TTC549 (cell line): Measurements from ENCODE around the gene C19orf38.
"Not testable (repeated sequence)": the region's sequence is repeated elsewhere in the genome, so short reads cannot be mapped to it uniquely, and the experiment has no call there.

Experiments
- FAIRE-seq: peaks from 2 replicates; lab custom pipeline; 2012; peaks lifted over from hg19 to GRCh38; lab: Jason Lieb, UNC

C19orf38 gene

GRCh38 chr19:10852098-10852800, 4.0 kb downstream of the C19orf38 start:
- no peak for FAIRE-seq

GRCh38 chr19:10852941-10853340, 4.7 kb downstream of the C19orf38 start:
- FAIRE-seq, result no peak

DNA sequence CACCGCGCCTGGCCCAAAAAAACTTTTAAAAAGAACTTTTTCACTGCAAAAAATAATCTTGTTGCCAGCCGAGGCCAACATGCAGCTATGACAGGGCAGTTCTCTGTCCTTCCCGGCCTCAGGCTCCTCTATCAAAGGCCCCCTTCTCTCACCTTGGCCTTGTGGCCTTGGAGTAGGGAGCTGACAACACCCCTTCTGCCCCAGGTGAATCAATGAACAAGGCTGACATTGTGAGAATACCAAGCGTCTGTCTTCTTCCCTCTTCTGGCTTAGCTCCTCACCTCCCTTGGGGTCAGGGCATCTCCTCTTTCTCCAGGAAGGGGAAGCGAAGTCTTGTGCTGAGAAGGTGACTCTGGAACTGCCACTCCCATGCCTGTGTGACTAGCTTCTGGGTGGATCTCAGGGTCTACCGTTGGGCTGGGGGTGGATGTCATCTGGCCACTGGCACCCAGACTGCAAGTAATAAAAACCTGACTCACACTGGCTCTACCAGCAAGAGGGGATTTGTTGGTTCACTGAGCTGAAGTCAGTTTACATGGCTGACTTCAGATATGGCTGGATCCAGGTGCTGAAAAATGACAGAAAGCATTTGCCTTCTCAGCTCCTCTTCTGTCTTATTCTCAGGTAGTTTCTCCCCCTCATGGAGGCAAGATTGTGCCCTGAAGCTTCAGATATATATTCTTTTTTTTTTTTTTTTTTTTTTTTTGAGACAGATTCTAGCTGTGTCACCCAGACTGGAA, 6.3 kb downstream of the C19orf38 start:
- FAIRE-seq, result no peak

DNA sequence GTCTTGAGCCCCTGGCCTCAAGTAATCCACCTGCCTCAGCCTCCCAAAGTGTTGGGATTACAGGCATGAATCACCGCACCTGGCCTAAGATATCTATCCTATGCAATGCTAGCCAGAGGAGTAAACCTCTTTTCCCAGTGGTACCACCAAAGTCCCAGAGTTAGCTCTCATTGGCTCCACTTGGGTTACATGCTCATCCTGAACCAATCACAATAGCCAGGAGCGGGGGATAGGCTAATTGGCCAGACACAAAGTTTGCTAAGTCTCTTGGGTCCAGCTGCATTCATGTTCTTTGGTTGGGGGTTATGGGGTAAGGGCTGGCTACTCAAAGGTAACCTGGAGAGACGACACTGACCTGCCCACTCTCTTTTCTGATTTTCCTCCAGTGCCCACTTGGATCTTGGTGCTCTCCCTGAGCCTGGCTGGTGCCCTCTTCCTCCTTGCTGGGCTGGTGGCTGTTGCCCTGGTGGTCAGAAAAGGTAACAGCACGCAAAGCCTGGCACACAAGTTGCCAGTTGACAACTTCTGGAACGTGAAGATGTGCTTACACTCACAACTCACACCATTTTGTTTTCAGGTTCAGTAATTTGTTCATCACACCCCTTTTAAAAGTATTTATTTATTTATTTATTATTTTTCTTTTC, 7.8 kb downstream of the C19orf38 start:
- FAIRE-seq, result no peak

DNA sequence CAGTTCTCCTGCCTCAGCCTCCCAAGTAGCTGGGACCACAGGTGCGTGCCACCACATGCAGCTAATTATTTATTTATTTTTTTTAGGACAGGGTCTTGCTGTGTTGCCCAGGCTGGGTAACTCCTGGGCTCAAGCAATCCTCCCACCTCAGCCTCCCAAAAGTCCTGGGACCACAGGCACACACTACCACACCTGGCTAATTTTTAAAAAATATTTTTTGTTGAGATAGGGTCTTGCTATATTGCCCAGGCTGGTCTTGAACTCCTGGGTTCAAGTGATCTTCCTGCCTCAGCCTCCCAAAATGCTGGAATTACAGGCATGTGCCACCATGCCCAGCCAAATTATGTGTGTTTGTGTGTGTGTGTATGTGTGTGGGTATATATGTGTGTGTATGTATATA, 8.7 kb downstream of the C19orf38 start:
- FAIRE-seq, result not testable (repeated sequence)

- FAIRE-seq, result no peak
These were observed 10.1 kb downstream of the C19orf38 start for GRCh38 chr19:10858204-10858828.

DNA sequence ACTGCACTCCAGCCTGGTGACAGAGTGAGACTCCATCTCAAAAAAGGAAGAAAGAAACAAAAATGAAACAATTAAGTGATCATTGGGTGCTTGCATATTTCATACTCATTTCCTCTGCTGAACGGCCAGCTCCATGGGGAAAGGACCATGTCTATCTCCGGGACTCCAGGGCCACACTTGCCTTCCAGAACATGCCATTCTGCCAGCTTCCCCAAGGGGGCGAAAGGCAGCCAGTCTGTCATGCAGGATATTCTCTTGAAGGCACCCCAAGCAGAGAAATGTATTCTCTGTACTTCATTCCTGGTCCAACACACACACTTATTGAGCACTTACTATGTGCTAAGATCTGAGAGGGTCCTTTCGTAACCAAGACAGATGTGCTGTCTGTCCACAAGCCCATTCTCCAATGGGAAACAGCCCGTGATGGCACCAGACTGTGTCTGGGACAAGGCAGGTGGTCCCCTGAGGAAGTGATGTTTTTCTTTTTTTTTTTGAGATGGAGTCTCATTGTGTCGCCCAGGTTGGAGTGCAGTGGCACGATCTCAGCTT, 13.0 kb downstream of the C19orf38 start:
- no peak for FAIRE-seq

DNA sequence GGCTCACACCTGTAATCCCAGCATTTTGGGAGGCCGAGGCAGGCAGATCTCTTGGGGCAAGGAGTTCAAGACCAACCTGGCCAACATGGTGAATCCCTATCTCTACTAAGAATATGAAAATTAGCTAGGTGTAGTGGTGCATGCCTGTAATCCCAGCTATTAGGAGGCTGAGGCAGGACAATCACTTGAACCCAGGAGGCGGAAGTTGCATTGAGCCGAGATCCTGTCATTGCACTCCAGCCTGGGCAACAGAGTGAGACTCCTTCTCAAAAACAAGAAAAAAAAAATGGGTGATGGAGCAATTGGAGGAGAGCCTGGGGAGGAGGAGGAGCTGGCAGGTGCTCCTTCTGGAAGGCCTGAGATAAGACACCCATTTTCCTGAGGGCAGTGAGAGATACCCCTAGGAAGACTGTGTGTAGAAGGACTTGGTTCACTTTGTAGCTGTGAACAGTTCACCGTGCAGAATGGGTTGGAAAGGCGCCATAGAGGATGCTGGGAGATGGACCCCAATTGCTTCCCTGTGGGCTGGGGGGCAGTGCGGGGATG, 14.4 kb downstream of the C19orf38 start:
- no peak for FAIRE-seq

DNA sequence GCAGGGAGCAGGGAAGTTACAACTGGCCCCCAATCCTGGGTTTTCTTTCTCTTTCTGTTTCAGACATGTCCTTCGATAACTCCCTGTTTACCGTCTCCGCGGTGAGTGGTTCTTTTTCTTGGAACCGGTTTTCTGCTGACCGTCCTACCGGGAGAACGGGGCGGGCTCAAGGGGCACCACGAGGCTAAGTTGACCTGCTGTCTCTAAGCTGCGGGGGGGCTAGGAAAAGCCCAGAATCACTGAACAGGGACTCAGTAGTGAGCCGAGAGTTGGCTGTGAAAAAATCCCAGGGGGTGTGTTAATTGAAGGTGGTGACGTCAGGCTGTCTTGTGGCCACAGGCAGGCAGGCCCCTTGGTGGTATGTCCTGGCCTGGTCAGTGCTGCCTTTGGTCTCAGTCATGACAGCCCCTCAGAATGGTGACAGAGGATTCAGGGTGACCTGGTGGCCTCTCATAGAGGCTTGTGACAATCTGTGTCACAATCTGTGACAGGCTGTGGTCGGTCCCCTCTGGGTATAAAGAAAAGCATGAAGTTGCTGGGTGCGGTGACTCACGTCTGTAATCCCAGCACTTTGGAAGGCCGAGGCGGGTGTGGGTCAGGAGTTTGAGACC, 15.0 kb downstream of the C19orf38 start:
- FAIRE-seq, result no peak

DNA sequence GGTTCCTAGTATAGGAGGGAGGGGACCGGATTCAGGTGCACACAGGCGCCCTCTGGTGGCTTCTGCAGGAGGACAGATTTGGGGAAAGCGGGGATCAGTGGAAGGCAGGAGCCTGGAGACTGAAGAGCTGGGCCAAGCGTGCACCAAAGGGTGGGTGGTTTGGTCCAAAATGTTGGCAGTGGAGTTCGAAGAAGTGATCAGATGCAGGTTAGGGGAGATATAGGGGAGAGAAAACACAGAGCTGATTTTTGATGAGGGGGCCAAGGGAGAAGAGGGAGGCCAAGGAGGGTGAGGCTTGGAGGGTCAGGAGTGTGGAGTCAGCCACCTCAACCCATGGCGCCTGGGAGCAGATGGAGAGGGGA, 16.3 kb downstream of the C19orf38 start:
- no peak for FAIRE-seq

GRCh38 chr19:10866495-10866894, 18.3 kb downstream of the C19orf38 start:
- no peak for FAIRE-seq

GRCh38 chr19:10868872-10869547, 20.8 kb downstream of the C19orf38 start:
- no peak for FAIRE-seq

DNA sequence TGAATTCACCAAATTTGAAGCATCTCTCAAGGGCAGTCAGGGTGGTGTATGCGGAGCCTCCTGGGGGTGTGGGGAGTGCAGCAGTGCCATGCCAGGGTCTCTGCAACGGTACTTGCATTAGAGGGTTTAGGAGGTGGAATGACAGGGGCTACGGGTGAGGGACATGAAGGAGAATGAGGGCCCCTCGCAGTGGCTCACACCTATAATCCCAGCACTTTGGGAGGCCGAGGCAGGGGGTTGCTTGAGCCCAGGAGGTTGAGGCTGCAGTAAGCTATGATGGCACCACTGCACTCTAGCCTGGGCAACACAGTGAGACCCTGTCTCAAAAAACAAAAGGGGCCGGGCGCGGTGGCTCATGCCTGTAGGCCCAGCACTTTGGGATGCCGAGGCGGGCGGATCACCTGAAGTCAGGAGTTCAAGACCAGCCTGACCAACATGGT, 21.7 kb downstream of the C19orf38 start:
- FAIRE-seq, result not testable (repeated sequence)

GRCh38 chr19:10870501-10870954, 22.3 kb downstream of the C19orf38 start:
- no peak for FAIRE-seq

- no peak for FAIRE-seq
These were observed 22.9 kb downstream of the C19orf38 start, which contains the start of gene CARM1 for GRCh38 chr19:10870955-10871603. Gene CARM1 (plus strand): TSS chr19:10871553. CDS start chr19:10871703, 150 bp downstream.

GRCh38 chr19:10871711-10872545, 23.7 kb downstream of the C19orf38 start:
- no peak for FAIRE-seq

- no peak for FAIRE-seq
These were observed 24.4 kb downstream of the C19orf38 start for GRCh38 chr19:10872546-10873107.

- no peak for FAIRE-seq
These were observed 25.8 kb downstream of the C19orf38 start for GRCh38 chr19:10874024-10874423.
